Neuronal stem cell (in vitro differentiated cells): ENCODE data around the gene UBA5.

Experiments
- DNase-seq: peaks from one replicate; pipeline ENCODE4 v3.0.0-alpha.2; 2013; ENCODE audit warnings: low spot score
- H2AFZ ChIP-seq: one replicate; pipeline ENCODE4 v1.6.1; 2013; ENCODE audit warnings: mild to moderate bottlenecking, low read length, inconsistent platforms
- H2AK5ac ChIP-seq: 2 replicates; pipeline ENCODE4 v1.6.1; 2013; ENCODE audit warnings: low read depth, mild to moderate bottlenecking, inconsistent platforms, low read length, moderate library complexity, mixed read lengths
- H2BK120ac ChIP-seq: 2 replicates; pipeline ENCODE4 v1.6.1; 2013; ENCODE audit warnings: low read depth, mild to moderate bottlenecking, inconsistent platforms, low read length, moderate library complexity, mixed read lengths
- H2BK12ac ChIP-seq: one replicate; pipeline ENCODE4 v1.6.1; 2013; ENCODE audit warnings: low read length, inconsistent platforms
- H2BK15ac ChIP-seq: 2 replicates; pipeline ENCODE4 v1.6.1; 2013; ENCODE audit warnings: mild to moderate bottlenecking, low read length, inconsistent platforms, mixed read lengths
- H2BK5ac ChIP-seq: one replicate; pipeline ENCODE4 v1.6.1; 2013; ENCODE audit warnings: inconsistent platforms, mild to moderate bottlenecking, low read length, moderate library complexity
- H3K14ac ChIP-seq: one replicate; pipeline ENCODE4 v1.6.1; 2013; ENCODE audit warnings: low read length, inconsistent platforms
- H3K18ac ChIP-seq: 2 replicates; pipeline ENCODE4 v1.6.1; 2013; ENCODE audit warnings: low read length, inconsistent platforms
- H3K23ac ChIP-seq: 2 replicates; pipeline ENCODE4 v1.6.1; 2013; ENCODE audit warnings: low read depth, mild to moderate bottlenecking, mixed read lengths, low read length, inconsistent platforms; ENCODE audit not compliant: poor library complexity
- H3K27ac ChIP-seq: replicated peaks from 3 replicates; pipeline ENCODE4 v1.5.1; 2013; ENCODE audit warnings: low read length, inconsistent platforms
- H3K27me3 ChIP-seq, 3 experiments: 2 replicates each; pipeline ENCODE4 v1.6.1; 2013; ENCODE audit warnings: low read length in 3 of 3, mild to moderate bottlenecking in 2 of 3, inconsistent platforms in 1 of 3, low read depth in 1 of 3, mixed read lengths in 1 of 3, moderate library complexity in 1 of 3; ENCODE audit not compliant: control insufficient read depth in 3 of 3, insufficient read depth in 3 of 3
- H3K36me3 ChIP-seq, 2 donors: replicated peaks in 1 of 2; 2 replicates each; pipeline ENCODE4 v1.6.1; 2013; ENCODE audit warnings: low read length in 2 of 2; ENCODE audit not compliant: control insufficient read depth in 2 of 2, insufficient read depth in 2 of 2
- H3K4ac ChIP-seq: 2 replicates; pipeline ENCODE4 v1.6.1; 2013; ENCODE audit warnings: inconsistent platforms, mild to moderate bottlenecking, low read length, moderate library complexity
- H3K4me1 ChIP-seq, 2 donors: 1 replicate in 1 of 2; 2 replicates in 1 of 2; pipeline ENCODE4 v1.6.1; 2013; ENCODE audit warnings: low read length in 2 of 2, low read depth in 1 of 2; ENCODE audit not compliant: control insufficient read depth in 2 of 2, insufficient read depth in 1 of 2
- H3K4me2 ChIP-seq: one replicate; pipeline ENCODE4 v1.6.1; 2013; ENCODE audit warnings: mild to moderate bottlenecking, low read length, inconsistent platforms; ENCODE audit not compliant: insufficient read depth, poor library complexity, severe bottlenecking
- H3K4me3 ChIP-seq, 2 donors: 2 replicates each; pipeline ENCODE4 v1.5.1; 2013; ENCODE audit warnings: low read length in 2 of 2, mild to moderate bottlenecking in 2 of 2, inconsistent platforms in 1 of 2, moderate library complexity in 1 of 2
- H3K79me1 ChIP-seq: one replicate; pipeline ENCODE4 v1.6.1; 2013; ENCODE audit warnings: low read depth, mild to moderate bottlenecking, inconsistent platforms, low read length, moderate library complexity
- H3K9ac ChIP-seq: one replicate; pipeline ENCODE4 v1.6.1; 2013; ENCODE audit warnings: mild to moderate bottlenecking, low read depth, low read length, inconsistent platforms; ENCODE audit not compliant: poor library complexity
- H3K9me3 ChIP-seq, 2 donors: replicated peaks in 1 of 2; 2 replicates each; pipeline versions ENCODE3 to v1.6.1; 2013; ENCODE audit warnings: low read length in 2 of 2, mild to moderate bottlenecking in 2 of 2, inconsistent platforms in 1 of 2, low read depth in 1 of 2, mixed read lengths in 1 of 2, moderate library complexity in 1 of 2; ENCODE audit not compliant: control insufficient read depth in 2 of 2, insufficient read depth in 1 of 2
- H4K8ac ChIP-seq: one replicate; pipeline ENCODE4 v1.6.1; 2013; ENCODE audit warnings: low read depth, mild to moderate bottlenecking, inconsistent platforms, low read length, moderate library complexity
- H4K91ac ChIP-seq: one replicate; pipeline ENCODE4 v1.6.1; 2013; ENCODE audit warnings: low read length, low read depth, mild to moderate bottlenecking, inconsistent platforms; ENCODE audit not compliant: poor library complexity
- WGBS, 2 donors: extraction: QIAGEN DNeasy Blood & Tissue Kit; methylation state at CpG; one replicate each; pipeline ENCODE4 v1.1.7; 2013; ENCODE audit warnings: missing lambda C conversion rate in 2 of 2, mixed read lengths in 1 of 2; ENCODE audit not compliant: insufficient read length in 2 of 2, insufficient replicate concordance in 1 of 2; ENCODE audit errors: extremely low coverage in 2 of 2; 5-methylcytosine and 5-hydroxymethylcytosine counted together

The UBA5 gene

DNA sequence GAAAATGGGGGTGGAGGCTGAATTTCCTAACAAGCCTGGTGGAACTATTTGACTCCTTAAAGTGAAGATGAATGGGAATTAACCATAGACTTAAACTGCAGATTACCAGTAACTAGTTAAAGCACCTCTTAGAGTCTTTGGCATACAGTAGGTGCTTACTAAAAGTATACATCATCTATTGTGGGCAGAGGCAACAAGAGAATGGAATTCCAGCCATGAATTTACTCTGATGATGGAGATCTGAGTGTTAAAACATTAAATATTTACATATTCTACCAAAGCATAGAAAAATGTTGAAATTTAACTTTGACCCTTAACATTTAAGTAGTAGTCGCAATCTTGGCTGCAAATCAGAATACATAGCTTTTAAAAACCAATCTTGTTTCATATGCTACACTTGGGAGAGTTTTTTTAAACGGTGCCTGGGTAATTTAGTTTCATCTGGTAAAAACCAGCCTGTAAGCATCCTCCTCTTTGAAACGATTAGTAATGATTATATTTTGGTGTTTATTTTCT, 5.2 kb downstream of the UBA5 start:
- Histone ChIP-seq H3K4ac (no peak overlapping the region), H2AFZ (no peak overlapping the region), H3K27me3 (no peaks in the 10 kb centered on the region), H3K4me2 (no peak overlapping the region), H4K91ac (no peak overlapping the region), H2BK120ac (no peak overlapping the region), H3K23ac (no peak overlapping the region), H3K18ac (no peak overlapping the region), H3K4me3 (no peak overlapping the region), H3K27ac (no peak overlapping the region), H3K79me1 (no peaks in the 10 kb centered on the region), H2BK15ac (no peak overlapping the region), H3K9ac (no peak overlapping the region), H2AK5ac (no peak overlapping the region), H4K8ac (no peak overlapping the region), H3K14ac (no peak overlapping the region), H2BK12ac (no peak overlapping the region), H3K9me3 (no peaks in the 10 kb centered on the region), H2BK5ac (no peak overlapping the region), H3K36me3 (peaks cover 0 to 61% of the 10 kb centered on the region in 2 donors), H3K4me1 (peaks cover 0 to 6% of the 10 kb centered on the region in 2 donors)
- no CpG with 5 or more reads among the region's 3 CpGs for WGBS, 2 donors
- DNase-seq, result no peak

DNA sequence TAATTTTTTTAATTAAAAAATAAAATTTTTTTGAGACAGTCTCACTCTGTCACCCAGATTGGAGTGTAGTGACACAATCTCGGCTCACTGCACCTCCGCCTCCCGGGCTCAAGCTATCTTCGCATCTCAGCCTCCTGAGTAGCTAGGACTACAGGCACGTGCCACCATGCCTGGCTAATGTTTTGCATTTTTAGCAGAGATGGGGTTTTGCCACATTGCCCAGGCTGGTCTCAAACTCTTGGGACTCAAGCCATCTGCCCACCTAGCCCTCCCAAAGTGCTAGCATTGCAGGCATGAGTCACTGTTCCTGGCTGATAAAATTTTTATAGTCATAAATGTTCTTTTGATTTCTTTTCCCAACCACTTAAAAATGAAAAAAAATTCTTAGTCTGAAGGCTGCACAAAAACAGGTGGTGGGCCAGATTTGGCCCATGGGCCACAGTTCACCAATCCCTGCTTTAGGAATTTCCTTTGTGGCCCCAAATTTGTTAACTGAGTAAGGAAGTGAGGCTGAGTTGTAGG, 9.2 kb downstream of the UBA5 start:
- Histone ChIP-seq H2AK5ac (no peak overlapping the region), H3K27ac (no peak overlapping the region), H3K4me2 (no peak overlapping the region), H3K4me1 (no peaks in the 10 kb centered on the region), H3K9me3 (no peaks in the 10 kb centered on the region), H3K79me1 (no peaks in the 10 kb centered on the region), H3K4ac (no peak overlapping the region), H2AFZ (no peak overlapping the region), H2BK120ac (no peak overlapping the region), H3K23ac (no peak overlapping the region), H3K36me3 (peaks cover 0 to 89% of the 10 kb centered on the region in 2 donors), H2BK15ac (no peak overlapping the region), H3K27me3 (no peaks in the 10 kb centered on the region), H2BK12ac (no peak overlapping the region), H3K9ac (no peak overlapping the region), H3K14ac (no peak overlapping the region), H4K8ac (no peak overlapping the region), H3K4me3 (no peak overlapping the region), H2BK5ac (no peak overlapping the region), H3K18ac (no peak overlapping the region), H4K91ac (no peak overlapping the region)
- no peak for DNase-seq
- no CpG with 5 or more reads among the region's 5 CpGs for WGBS, 2 donors

DNA sequence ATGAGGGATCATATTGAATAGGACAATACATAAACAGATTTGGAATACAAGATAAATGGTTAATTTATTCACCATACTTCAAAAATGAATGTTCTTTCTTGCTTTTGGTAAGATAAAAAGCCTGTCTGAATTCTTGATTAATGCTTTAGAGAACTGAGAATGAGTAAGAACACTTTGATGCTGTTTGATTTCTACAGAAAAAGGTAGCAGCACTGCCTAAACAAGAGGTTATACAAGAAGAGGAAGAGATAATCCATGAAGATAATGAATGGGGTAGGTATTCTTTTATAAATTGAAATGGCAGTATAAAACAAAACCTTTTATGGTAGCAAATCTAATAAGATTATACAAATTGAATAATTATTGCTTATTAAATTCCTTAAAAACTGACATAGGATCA, 15.3 kb downstream of the UBA5 start:
- no peak overlapping the region for H2BK15ac ChIP-seq
- no peaks in the 10 kb centered on the region for H3K4me1 ChIP-seq
- H2BK12ac ChIP-seq, result no peak overlapping the region
- H4K8ac ChIP-seq, result no peak overlapping the region
- no peak for DNase-seq
- no peak overlapping the region for H3K18ac ChIP-seq
- H3K23ac ChIP-seq, result no peak overlapping the region
- no peak overlapping the region for H2AFZ ChIP-seq
- no peaks in the 10 kb centered on the region for H3K79me1 ChIP-seq
- no peak overlapping the region for H3K4ac ChIP-seq
- H2BK120ac ChIP-seq, result no peak overlapping the region
- H3K4me2 ChIP-seq, result no peak overlapping the region
- peaks cover 8 to 97% of the 10 kb centered on the region in 2 donors for H3K36me3 ChIP-seq
- H3K4me3 ChIP-seq, result no peak overlapping the region
- H3K9ac ChIP-seq, result no peak overlapping the region
- H3K27me3 ChIP-seq, result no peaks in the 10 kb centered on the region
- no peak overlapping the region for H4K91ac ChIP-seq
- no peak overlapping the region for H3K27ac ChIP-seq
- H2AK5ac ChIP-seq, result no peak overlapping the region
- no peak overlapping the region for H2BK5ac ChIP-seq
- H3K14ac ChIP-seq, result no peak overlapping the region
- H3K9me3 ChIP-seq, result no peaks in the 10 kb centered on the region

DNA sequence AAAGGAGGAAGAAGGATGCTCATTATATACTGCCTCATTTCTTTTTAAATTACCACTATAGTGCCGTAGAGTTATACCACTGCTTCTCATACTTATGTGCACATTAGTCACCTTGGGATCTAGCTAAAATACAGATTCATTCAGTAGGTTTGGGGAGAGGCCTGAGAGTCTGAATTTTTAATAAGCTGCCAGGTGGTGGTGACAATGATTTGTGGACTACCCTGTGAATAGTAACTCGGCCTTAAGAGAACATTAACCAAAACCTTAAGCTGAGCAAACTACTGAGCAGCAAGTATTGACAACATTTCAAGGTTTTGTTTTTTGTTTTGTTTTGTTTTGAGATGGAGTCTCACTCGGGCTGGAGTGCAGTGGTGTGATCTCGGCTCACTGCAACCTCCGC, 19.8 kb downstream of the UBA5 start:
- H2BK12ac ChIP-seq, result no peak overlapping the region
- H3K27me3 ChIP-seq, result no peaks in the 10 kb centered on the region
- no peak overlapping the region for H3K4me2 ChIP-seq
- H3K4me1 ChIP-seq, result no peaks in the 10 kb centered on the region
- H4K8ac ChIP-seq, result no peak overlapping the region
- H2AK5ac ChIP-seq, result no peak overlapping the region
- H2AFZ ChIP-seq, result no peak overlapping the region
- H3K23ac ChIP-seq, result no peak overlapping the region
- H3K9ac ChIP-seq, result no peak overlapping the region
- no peaks in the 10 kb centered on the region for H3K9me3 ChIP-seq
- no peak overlapping the region for H2BK5ac ChIP-seq
- peaks cover 5 to 96% of the 10 kb centered on the region in 2 donors for H3K36me3 ChIP-seq
- no peak overlapping the region for H3K18ac ChIP-seq
- H2BK15ac ChIP-seq, result no peak overlapping the region
- H3K27ac ChIP-seq, result no peak overlapping the region
- no peak for DNase-seq
- H3K79me1 ChIP-seq, result no peaks in the 10 kb centered on the region
- H3K14ac ChIP-seq, result no peak overlapping the region
- WGBS, 2 donors, result no CpG with 5 or more reads among the region's 5 CpGs
- no peak overlapping the region for H4K91ac ChIP-seq
- H2BK120ac ChIP-seq, result no peak overlapping the region
- no peak overlapping the region for H3K4ac ChIP-seq
- H3K4me3 ChIP-seq, result no peak overlapping the region
